Measurements from ENCODE around the gene ZWILCH.

DNA sequence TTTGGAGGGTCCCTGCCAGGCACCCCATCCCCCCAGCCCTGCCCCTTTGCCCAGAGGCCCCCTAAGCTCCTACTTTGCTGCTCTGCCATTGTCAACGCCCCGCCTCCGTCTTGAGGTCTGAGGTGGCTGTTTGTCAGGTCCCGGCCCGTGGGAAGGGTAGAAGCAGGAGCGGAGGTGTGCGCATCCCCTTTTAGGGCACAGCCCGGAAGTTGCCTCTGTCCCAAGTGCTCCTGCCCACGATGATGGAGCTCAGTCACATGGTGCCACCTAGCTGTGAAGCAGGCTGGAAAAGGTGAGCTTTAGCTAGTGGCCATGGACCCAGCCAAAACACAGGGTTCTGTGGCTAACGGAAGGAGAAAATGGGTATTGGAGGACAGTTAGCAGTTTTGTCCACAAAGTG, 89.2 kb downstream of the ZWILCH start:
- TF ChIP-seq, protein P1, sequence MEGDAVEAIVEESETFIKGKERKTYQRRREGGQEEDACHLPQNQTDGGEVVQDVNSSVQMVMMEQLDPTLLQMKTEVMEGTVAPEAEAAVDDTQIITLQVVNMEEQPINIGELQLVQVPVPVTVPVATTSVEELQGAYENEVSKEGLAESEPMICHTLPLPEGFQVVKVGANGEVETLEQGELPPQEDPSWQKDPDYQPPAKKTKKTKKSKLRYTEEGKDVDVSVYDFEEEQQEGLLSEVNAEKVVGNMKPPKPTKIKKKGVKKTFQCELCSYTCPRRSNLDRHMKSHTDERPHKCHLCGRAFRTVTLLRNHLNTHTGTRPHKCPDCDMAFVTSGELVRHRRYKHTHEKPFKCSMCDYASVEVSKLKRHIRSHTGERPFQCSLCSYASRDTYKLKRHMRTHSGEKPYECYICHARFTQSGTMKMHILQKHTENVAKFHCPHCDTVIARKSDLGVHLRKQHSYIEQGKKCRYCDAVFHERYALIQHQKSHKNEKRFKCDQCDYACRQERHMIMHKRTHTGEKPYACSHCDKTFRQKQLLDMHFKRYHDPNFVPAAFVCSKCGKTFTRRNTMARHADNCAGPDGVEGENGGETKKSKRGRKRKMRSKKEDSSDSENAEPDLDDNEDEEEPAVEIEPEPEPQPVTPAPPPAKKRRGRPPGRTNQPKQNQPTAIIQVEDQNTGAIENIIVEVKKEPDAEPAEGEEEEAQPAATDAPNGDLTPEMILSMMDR (IDR thresholded peaks at IDR 0.05; ENCODE audit: low read length): no peak
- no peak for TF ChIP-seq EZH2 (optimal IDR thresholded peaks at IDR 0.05; ENCODE audit: low read depth, low read length)
- no peak for TF ChIP-seq EZH2phosphoT487 (IDR thresholded peaks at IDR 0.05; ENCODE audit: low read length)
